HG02588 (cell line): Measurements from ENCODE around the gene CALN1.
"Not testable (repeated sequence)": the region's sequence is repeated elsewhere in the genome, so short reads cannot be mapped to it uniquely, and the experiment has no call there.

Source experiments
- ATAC-seq: cut with Tn5 transposase; IDR thresholded peaks from one replicate; pipeline ENCODE4 v1.9.1; 2021; ENCODE audit warnings: mild to moderate bottlenecking, moderate library complexity; ENCODE audit not compliant: unreplicated experiment

Gene CALN1

DNA sequence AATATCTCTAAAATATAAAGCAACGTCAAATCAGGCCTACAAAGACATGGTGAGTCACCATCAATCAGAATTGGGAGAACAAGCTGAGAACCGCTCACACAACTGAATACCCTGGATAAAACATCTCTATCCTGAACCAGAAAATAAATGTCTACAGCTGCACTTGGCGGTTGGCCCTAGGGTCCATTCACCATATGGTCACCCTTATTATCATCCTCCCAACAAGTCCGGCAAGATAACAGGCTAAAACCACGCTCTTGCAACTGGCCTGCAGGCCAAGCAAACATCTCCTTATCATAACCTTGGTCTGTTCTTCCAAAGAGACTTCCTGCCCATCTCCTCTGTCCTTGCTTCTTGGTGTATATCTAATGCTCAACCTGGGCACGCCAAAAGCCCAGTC lies 310.7 kb downstream of the CALN1 start:
- no peak for ATAC-seq

- no peak for ATAC-seq
Observed at GRCh38 chr7:72099784-72100183, 312.4 kb downstream of the CALN1 start.

GRCh38 chr7:72098807-72099580 lies 313.1 kb downstream of the CALN1 start:
- ATAC-seq: no peak

DNA sequence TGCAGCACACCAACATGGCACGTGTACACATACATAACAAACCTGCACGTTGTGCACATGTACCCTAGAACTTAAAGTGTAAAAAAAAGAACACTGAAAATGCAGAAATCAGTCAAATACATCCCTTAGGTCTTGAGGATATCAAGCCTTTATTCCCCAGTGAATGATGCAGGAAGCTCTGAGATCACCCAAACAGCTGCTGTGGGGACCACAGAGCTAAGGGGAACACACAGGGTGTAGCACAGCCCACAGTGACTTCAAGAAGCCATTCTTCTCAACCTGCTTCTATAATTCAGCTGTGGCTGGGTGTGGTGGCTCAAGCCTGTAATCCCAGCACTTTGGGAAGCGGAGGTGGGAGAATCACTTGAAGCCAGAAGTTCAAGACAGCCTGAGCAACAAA lies 314.9 kb downstream of the CALN1 start:
- no peak for ATAC-seq

DNA sequence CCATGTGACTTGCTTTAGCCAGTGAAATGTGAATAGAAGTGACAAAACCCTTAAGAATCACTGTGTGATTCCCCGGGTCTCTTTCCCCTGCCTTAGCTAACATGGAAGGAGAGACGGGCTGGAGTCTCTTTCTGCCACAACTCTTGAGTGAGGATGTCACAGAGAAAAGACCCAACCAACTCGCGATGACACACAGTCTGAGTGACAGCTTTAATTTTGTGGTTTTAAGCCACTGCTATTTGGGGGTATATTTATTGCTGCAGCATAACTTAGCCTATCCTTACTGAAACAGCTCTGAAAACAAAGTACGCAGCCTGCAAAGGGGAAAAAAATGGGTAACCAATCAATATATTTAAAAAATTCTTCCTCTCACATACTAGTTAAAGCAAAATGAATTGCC lies 319.4 kb downstream of the CALN1 start:
- no peak for ATAC-seq

DNA sequence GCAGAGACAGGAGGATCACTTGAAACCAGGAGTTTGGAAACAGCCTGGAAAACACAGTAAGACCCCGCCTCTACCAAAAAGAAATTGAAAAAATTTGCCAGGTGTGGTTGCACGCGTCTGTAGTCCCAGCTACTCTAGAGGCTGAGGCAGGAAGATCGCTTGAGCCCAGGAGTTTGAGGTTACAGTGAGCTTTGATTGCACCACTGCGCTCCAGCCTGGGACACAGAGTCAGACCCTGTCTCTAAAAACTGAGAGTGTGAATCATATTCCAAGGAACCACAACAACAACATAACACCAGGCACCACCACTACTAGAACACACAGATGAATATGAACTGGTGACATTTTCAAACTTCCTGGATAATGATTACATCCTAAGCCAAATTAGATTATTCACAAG lies 324.2 kb downstream of the CALN1 start:
- no peak for ATAC-seq

DNA sequence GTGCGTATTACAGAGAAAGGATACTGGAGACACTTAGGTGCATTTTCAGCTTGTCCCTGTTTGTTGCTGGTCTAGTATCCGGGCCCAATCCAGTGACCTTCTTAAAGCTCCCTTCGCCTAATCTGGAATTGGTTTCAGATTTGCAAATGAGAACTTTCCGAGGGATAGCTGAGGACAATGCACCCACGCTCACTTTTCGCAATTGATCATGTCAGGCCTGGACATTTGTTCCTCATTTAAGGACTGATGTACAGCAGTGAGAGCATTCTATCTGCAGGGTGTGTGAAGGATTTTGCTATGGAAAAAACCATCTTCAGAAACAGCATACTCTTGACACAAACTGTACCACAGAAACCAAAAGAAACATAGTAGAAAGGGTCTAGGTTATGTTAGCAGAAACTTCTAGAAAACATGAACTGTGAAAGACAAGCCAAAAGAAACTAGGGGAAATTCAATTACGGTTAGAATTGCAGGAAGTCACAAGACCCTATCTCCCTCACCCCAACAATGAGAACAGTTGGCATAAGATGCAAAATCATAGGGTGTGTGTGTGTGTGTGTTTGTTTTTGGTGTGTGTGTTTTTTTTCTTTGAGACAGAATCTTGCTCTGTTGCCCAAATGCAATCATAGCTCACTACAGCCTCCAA lies 331.1 kb downstream of the CALN1 start:
- ATAC-seq: no peak

- no peak for ATAC-seq
Observed at GRCh38 chr7:72080341-72080766, 331.8 kb downstream of the CALN1 start.

DNA sequence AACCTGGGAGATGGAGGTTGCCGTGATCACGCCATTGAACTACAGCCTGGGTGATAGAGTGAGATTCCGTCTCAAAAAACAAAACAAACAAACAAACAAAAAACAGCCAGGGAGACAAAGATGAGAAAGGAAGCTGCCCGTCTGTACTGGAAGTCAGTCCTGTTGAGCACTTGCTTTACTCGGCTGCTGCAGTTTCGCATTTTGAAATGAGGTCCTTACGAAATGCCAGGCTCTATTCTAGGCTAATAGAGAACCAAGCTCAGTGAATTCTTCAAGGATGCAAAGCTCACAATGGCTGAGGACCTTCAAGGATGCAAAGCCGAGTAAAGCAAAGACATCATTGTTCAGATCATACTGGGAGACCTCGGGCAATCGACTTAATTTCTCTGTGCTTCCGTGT lies 333.3 kb downstream of the CALN1 start:
- ATAC-seq: no peak

DNA sequence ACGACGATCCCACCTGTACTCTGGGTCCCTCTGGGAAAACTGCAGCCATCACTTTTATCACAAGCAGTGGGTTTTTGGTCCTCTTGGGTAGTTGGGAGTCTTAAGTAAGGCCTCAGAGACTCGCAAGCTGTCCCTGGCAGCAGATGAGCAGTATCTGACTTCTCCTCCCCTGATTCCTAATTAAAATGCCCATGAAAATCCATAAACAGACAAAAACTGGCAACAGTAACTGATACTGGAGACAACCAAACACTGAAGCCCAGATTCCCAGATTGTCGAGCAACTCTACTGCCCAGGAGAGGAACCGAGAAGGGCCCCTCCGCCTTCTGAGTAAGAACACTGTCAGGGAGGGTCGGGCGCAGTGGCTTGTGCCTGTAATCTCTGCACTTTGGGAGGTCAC lies 333.8 kb downstream of the CALN1 start:
- ATAC-seq: no peak

- ATAC-seq: no peak
Observed at GRCh38 chr7:72077786-72078185, 334.4 kb downstream of the CALN1 start.

- ATAC-seq: no peak
Observed at GRCh38 chr7:72072901-72073300, 339.2 kb downstream of the CALN1 start.

DNA sequence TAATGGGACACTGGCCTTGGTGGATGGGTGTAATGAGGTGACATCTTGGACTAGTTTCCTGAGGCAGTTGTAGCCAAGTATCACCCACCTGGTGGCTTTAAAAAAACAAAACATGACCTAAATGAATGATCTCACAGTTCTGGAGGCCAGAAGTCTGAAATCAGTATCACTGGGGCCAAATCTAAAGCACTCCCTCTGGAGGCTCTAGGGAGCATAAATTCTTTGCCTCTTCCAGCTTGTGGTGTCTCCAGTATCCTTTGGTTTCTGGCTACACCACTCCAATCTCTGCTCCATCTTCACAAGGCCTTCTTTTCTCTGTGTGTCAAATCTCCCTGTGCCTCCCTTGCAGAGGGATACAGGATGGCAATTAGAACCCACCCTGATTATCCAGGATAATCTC lies 342.9 kb downstream of the CALN1 start:
- ATAC-seq: no peak

DNA sequence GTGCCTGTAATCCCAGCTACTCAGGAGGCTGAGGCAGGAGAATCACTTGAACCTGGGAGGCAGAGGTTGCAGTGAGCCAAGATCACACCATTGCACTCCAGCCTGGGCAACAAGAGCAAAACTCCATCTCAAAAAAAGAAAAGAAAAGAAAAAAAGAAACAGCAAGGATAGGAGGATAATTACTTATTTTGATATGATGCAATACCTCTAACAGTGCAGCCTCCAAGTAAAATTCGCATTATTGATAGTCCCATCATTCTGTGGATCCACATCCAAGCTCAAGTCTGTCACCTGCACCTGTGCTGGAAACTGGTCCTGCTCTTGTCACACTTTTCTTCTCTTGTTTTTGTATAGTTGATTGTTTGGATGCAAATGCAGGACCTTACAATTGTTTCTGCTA lies 346.4 kb downstream of the CALN1 start:
- ATAC-seq: not testable (repeated sequence)

DNA sequence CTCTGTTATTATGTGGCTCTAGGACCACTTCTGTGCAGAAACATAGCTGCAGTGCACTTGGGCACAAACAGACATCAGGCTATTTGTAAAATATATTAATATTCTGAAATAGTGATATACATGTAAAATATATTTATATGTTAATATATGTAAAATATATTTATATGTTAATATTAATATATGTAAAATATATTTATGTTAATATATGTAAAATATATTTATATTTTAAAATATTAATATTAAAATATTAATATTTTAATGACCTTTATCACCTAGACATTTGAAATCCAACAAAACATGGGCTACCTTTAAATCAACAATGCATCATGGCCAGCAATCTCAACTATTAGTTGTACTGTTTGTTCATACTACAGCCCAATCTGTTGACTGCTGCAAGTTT lies 347.2 kb downstream of the CALN1 start:
- no peak for ATAC-seq

DNA sequence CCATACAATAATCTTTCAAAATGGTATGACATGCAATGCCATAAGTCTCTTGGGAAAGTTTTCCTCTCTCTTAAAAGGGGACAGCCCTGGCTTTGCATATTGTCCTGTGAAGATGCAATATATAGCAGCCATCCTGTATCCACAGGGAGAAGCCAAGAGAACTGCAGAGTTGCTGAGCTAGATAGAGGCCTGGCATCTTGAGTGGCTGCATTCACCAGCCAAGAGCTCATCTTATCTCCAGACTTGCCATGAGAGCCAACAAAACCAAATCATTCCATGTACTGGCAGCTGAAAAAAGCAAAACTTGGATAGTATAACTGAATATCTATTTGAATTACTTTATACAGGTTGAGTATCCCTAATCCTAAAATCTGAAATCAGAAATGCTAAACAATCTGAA lies 348.8 kb downstream of the CALN1 start:
- no peak for ATAC-seq

DNA sequence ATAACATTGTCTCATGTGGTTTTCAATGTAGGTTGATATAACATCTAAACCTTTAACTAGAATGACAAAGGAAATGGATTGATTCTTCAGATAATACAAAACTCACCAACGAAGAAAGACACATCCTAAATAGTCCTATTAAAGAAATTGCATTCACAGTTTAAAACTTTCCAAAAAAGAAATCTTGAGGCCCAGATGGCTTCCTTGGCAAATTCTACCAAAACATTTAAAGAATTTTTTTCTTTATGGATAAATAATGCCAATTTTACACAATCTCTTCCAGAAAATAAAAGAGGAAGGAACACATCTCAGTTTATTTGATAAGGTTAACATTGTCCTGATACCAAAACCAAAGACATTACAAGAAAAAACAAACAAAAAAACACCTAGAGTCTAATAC lies 349.5 kb downstream of the CALN1 start:
- no peak for ATAC-seq

DNA sequence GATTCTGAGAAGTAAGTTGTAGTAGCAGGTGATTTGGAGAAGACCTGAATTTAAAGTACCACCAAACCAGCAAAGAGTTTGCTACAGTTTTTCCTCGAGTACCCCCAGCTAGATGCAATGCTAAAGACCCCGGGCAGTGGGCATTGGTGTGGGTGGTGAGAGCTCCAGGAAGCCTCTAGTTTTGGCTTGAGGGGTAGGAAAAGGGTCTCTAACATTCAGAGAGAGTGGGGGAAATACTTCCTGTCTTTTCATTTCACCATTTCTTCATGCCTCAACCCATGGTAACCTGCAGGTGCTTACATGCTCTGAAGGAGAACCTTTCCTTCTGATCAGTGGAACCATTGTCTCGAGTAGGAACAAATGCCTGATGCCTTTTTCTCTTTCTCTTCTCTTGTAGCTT lies 352.2 kb downstream of the CALN1 start:
- ATAC-seq: no peak

DNA sequence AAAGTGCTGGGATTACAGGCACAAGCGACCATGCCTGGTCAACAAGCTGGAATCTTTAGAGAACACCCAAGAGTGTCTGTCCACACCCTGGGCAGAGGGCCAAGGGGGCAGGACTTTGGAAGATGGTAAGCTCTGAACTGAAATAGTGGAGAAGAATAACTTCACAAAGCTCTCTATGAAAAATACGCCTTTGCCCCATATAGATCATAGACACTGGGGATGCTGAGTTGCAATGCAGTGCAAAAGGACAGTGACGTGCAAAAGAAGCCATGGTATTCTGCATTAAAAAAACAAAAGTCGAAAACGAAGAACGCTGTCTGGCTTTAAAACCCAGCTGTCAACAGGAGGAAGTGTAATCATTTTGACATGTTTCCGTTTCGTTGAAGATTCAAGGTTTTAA lies 353.6 kb downstream of the CALN1 start:
- ATAC-seq: no peak

- no peak for ATAC-seq
Observed at GRCh38 chr7:72057796-72058195, 354.3 kb downstream of the CALN1 start.

GRCh38 chr7:72057231-72057630 lies 354.9 kb downstream of the CALN1 start:
- ATAC-seq: no peak

GRCh38 chr7:72055426-72055825 lies 356.7 kb downstream of the CALN1 start:
- ATAC-seq: no peak

DNA sequence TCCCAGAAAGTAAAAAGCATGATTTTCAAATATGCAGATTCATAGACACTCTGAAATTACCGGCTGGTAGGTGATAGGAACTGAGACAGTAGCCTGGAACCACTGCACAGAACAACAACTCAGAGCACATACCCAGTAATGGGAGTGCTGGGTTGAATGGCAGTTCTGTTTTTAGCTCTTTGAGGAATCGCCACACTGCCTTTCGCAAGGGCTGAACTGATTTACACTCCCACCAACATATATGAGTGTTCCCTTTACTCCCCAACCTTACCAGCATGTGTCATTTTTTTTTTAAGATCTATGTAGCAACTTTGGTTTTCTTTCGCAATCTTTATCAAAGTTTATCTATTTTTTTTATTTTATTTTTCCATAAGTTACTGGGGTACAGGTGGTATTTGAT lies 358.8 kb downstream of the CALN1 start:
- no peak for ATAC-seq
